H1 (cell line): Measurements from ENCODE around the gene LHFPL6. TPM values are rescaled to one million over a fixed set of nuclear protein-coding genes. Genes with fewer than 3 reads are reported as not detected.

Experiments
- CHD1 ChIP-seq: IDR thresholded peaks from 2 replicates; pipeline ENCODE4 v1.6.1; 2012; ENCODE audit warnings: low read depth, low read length, improper control_type of control experiment
- CREB1 ChIP-seq: IDR thresholded peaks from 2 replicates; pipeline ENCODE4 v1.6.1; 2012; ENCODE audit warnings: inconsistent platforms
- GTF2F1 ChIP-seq: IDR thresholded peaks from 2 replicates; pipeline ENCODE4 v1.6.1; 2012; ENCODE audit warnings: low read depth, low read length, improper control_type of control experiment, borderline replicate concordance
- MAFK ChIP-seq: IDR thresholded peaks from 2 replicates; pipeline ENCODE4 v1.6.1; 2012; ENCODE audit warnings: low read depth, mild to moderate bottlenecking, improper control_type of control experiment, low read length
- POLR2A ChIP-seq, 2 experiments: IDR thresholded peaks; 1 replicate in 1 of 2; 2 replicates in 1 of 2; pipeline ENCODE4 v1.6.1; 2011; ENCODE audit warnings: low read depth in 2 of 2, low read length in 2 of 2, mild to moderate bottlenecking in 2 of 2; ENCODE audit errors: control extremely low read depth in 1 of 2
- SIN3A ChIP-seq, 2 experiments: IDR thresholded peaks in 1 of 2; conservative IDR thresholded peaks in 1 of 2; 2 replicates each; pipeline ENCODE4 v1.6.1; 2011 to 2012; ENCODE audit warnings: low read length in 2 of 2, improper control_type of control experiment in 1 of 2, low read depth in 1 of 2, mild to moderate bottlenecking in 1 of 2
- SIX5 ChIP-seq: IDR thresholded peaks from 2 replicates; pipeline ENCODE4 v1.6.1; 2011; ENCODE audit warnings: mild to moderate bottlenecking, low read depth, low read length
- SP4 ChIP-seq: IDR thresholded peaks from 2 replicates; pipeline ENCODE4 v1.6.1; 2012; ENCODE audit warnings: low read length, inconsistent platforms
- TAF7 ChIP-seq: optimal IDR thresholded peaks from 2 replicates; pipeline ENCODE3; 2011; ENCODE audit warnings: low read depth, mild to moderate bottlenecking, inconsistent platforms, low read length, moderate library complexity, borderline replicate concordance
- polyA plus RNA-seq, 7 experiments: library from polyadenylated mRNA; depleted of rRNA in 3 of 7; stranded (reverse) in 5 of 7; unstranded in 2 of 7; fragments of >200 nt in 5 of 7; fragments of 200-250 nt in 2 of 7; gene quantifications; 1 replicate in 5 of 7; 2 replicates in 1 of 7; 4 replicates in 1 of 7; pipeline versions ENCODE4 v1.2.1 to v1.2.3, GENCODE V29; 2011 to 2013; ENCODE audit warnings: missing spikeins in 2 of 7, mixed read lengths in 2 of 7
- total RNA-seq: library from RNA; stranded (reverse); fragmentation: NEBNext Ultra II Directional; extraction: Animal tissue kit (Norgen Biotek cat#: 25700); gene quantifications from 2 replicates; pipeline ENCODE4 v1.2.1, GENCODE V29; 2021

The LHFPL6 gene
- total and polyA plus RNA-seq, 2 of the 8 experiments (the other 6 are each of a cell fraction or from before 2014, with no cell fraction given), result 7.6 to 17.0 TPM

GRCh38 chr13:39306639-39307589 lies 296.1 kb downstream of the LHFPL6 start (continued):
- TF ChIP-seq CHD1 (no peak), SIN3A (conservative IDR thresholded peaks at IDR 0.05 in 1 of 2, IDR thresholded peaks at IDR 0.05 in 1 of 2; ENCODE audit: low read depth in 1 of 2, low read length in 2 of 2) (no peak), GTF2F1 (no peak), SP4 (no peak), SIX5 (no peak), POLR2A (IDR thresholded peaks at IDR 0.05; ENCODE audit: control extremely low read depth in 1 of 2, low read depth in 2 of 2, low read length in 2 of 2) (no peak), CREB1 (no peak), TAF7 (no peak), MAFK (no peak)
